Loucy (cell line): ENCODE results near the gene CILP.

Source experiments
- EZH2phosphoT487 ChIP-seq: fragments of 200-600 bp; IDR thresholded peaks from 2 replicates; pipeline ENCODE4 v1.6.1; 2018; ENCODE audit warnings: antibody characterized with exemption, mild to moderate bottlenecking, moderate library complexity, borderline replicate concordance
- TF ChIP-seq, protein P1 (sequence below): fragments of 200-600 bp; sonication (generic); conservative IDR thresholded peaks from 2 replicates; pipeline ENCODE4 v1.5.1; 2014; ENCODE audit warnings: mild to moderate bottlenecking, antibody characterized with exemption, low read length

DNA sequence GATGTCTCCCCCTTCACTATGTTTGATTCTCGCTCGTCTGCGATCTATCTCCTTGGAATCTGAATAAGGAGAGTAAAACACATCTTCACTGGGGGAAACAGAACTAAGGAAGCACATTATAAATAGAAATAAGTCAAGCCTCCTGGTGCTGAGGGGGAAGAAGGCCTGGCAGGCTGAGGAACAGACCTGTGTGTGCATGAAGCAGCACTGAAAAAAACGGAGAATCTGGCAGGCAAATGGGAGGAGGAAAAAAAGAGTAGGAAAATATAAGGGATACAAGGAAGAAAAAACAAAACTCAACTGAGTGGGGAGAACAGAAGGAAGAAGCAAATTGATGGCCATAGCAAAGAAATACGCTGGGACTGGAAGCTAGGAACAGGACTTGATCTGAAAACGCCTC, 49.7 kb upstream of the CILP start:
- TF ChIP-seq, protein P1, sequence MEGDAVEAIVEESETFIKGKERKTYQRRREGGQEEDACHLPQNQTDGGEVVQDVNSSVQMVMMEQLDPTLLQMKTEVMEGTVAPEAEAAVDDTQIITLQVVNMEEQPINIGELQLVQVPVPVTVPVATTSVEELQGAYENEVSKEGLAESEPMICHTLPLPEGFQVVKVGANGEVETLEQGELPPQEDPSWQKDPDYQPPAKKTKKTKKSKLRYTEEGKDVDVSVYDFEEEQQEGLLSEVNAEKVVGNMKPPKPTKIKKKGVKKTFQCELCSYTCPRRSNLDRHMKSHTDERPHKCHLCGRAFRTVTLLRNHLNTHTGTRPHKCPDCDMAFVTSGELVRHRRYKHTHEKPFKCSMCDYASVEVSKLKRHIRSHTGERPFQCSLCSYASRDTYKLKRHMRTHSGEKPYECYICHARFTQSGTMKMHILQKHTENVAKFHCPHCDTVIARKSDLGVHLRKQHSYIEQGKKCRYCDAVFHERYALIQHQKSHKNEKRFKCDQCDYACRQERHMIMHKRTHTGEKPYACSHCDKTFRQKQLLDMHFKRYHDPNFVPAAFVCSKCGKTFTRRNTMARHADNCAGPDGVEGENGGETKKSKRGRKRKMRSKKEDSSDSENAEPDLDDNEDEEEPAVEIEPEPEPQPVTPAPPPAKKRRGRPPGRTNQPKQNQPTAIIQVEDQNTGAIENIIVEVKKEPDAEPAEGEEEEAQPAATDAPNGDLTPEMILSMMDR, result no peak
- TF ChIP-seq EZH2phosphoT487, result no peak
